ENCODE results near the gene ADK.
A peak's percentile ranks its signal among the peaks of the same experiment; 100 is the strongest.

ADK gene

GRCh38 chr10:74227697-74228424, 76.8 kb downstream of the ADK start:
- Histone ChIP-seq H3K9ac (no peak overlapping the region), H3K36me3 (ENCODE audit: insufficient read depth) (no peaks in the 10 kb centered on the region), H2AFZ (ENCODE audit: low read depth) (no peak overlapping the region), H3K79me2 (ENCODE audit: insufficient read depth, low read depth) (no peaks in the 10 kb centered on the region), H3K4me2 (peak overlapping the region; percentile 36), H3K27ac (peak overlapping the region; percentile 28; the same call in 1 of the 2 replicates), H3K4me3 (IDR thresholded peaks at IDR 0.05; ENCODE audit: insufficient read depth, low read depth, low read length) (no peak overlapping the region), H4K20me1 (ENCODE audit: insufficient read depth) (no peaks in the 10 kb centered on the region), H3K4me1 (ENCODE audit: low read depth, poor library complexity, severe bottlenecking) (peaks cover 16% of the 10 kb centered on the region), H3K27me3 (ENCODE audit: insufficient read depth, low read depth) (no peaks in the 10 kb centered on the region)
- TF ChIP-seq CTCF (conservative IDR thresholded peaks at IDR 0.05; ENCODE audit: low read depth, low read length) = no peak

- Histone ChIP-seq H2AFZ (ENCODE audit: low read depth) (no peak overlapping the region), H3K27me3 (ENCODE audit: insufficient read depth, low read depth) (no peaks in the 10 kb centered on the region), H4K20me1 (ENCODE audit: insufficient read depth) (peaks cover 4% of the 10 kb centered on the region; the same call in 1 of the 2 replicates), H3K4me3 (IDR thresholded peaks at IDR 0.05; ENCODE audit: insufficient read depth, low read depth, low read length) (no peak overlapping the region), H3K79me2 (ENCODE audit: insufficient read depth, low read depth) (no peaks in the 10 kb centered on the region), H3K27ac (no peak overlapping the region), H3K36me3 (ENCODE audit: insufficient read depth) (no peaks in the 10 kb centered on the region), H3K4me1 (ENCODE audit: low read depth, poor library complexity, severe bottlenecking) (peaks cover 16% of the 10 kb centered on the region), H3K4me2 (no peak overlapping the region), H3K9ac (no peak overlapping the region)
- no peak for TF ChIP-seq CTCF (conservative IDR thresholded peaks at IDR 0.05; ENCODE audit: low read depth, low read length)
These were observed 80.4 kb downstream of the ADK start for GRCh38 chr10:74231375-74231774.

- Histone ChIP-seq H3K4me3 (IDR thresholded peaks at IDR 0.05; ENCODE audit: insufficient read depth, low read depth, low read length) (no peak overlapping the region), H4K20me1 (ENCODE audit: insufficient read depth) (peaks cover 4% of the 10 kb centered on the region; the same call in 1 of the 2 replicates), H3K79me2 (ENCODE audit: insufficient read depth, low read depth) (no peaks in the 10 kb centered on the region), H3K4me2 (no peak overlapping the region), H3K27ac (no peak overlapping the region), H2AFZ (ENCODE audit: low read depth) (no peak overlapping the region), H3K36me3 (ENCODE audit: insufficient read depth) (no peaks in the 10 kb centered on the region), H3K27me3 (ENCODE audit: insufficient read depth, low read depth) (no peaks in the 10 kb centered on the region), H3K4me1 (ENCODE audit: low read depth, poor library complexity, severe bottlenecking) (peaks cover 5% of the 10 kb centered on the region), H3K9ac (no peak overlapping the region)
- TF ChIP-seq CTCF (conservative IDR thresholded peaks at IDR 0.05; ENCODE audit: low read depth, low read length) = no peak
These were observed 82.3 kb downstream of the ADK start for GRCh38 chr10:74233281-74233680.

DNA sequence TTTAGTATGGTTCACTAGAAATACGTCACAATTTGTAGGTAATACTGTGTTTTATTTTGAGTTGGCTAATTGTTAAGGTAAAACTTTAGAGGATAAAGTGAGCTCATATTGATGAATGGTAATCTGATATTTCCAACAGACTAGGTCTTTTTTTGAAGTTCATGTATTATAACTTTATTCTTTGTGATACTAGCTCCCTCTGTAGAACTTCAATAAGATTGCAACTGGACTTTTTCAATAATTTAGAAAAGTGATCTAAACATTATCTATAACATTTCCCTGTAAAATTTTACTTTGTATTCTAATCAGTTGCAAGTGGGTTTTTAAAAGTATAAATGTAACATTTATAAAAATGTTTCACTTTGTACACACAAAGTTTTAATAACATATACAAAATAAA, 83.5 kb downstream of the ADK start:
- H3K9ac ChIP-seq = no peak overlapping the region
- H3K4me2 ChIP-seq = no peak overlapping the region
- H3K36me3 ChIP-seq (ENCODE audit: insufficient read depth) = no peaks in the 10 kb centered on the region
- H3K27me3 ChIP-seq (ENCODE audit: insufficient read depth, low read depth) = no peaks in the 10 kb centered on the region
- no peaks in the 10 kb centered on the region for H3K4me1 ChIP-seq (ENCODE audit: low read depth, poor library complexity, severe bottlenecking)
- H3K79me2 ChIP-seq (ENCODE audit: insufficient read depth, low read depth) = no peaks in the 10 kb centered on the region
- H3K27ac ChIP-seq = no peak overlapping the region
- no peak overlapping the region for H2AFZ ChIP-seq (ENCODE audit: low read depth)
- TF ChIP-seq CTCF (conservative IDR thresholded peaks at IDR 0.05; ENCODE audit: low read depth, low read length) = peak; percentile 24; the same call in 1 of the 2 replicates
- peaks cover 4% of the 10 kb centered on the region; the same call in 1 of the 2 replicates for H4K20me1 ChIP-seq (ENCODE audit: insufficient read depth)
- no peak overlapping the region for H3K4me3 ChIP-seq (IDR thresholded peaks at IDR 0.05; ENCODE audit: insufficient read depth, low read depth, low read length)
